ENCODE results near the gene MTG1.

DNA sequence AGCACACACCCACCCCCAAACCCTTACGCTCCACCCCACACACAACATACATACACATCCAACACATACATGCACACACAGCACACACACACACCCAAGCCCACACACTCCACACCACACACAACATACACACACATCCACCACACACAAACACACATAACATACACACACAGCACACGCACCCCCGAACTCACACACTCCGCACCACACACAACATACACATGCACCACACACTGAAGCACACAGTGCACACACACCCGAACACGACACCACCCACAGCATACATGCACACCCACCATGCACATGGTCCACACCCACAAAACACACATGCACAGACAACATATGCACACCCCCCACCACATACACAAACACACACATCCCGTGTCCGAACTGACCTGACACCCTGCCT, 44.8 kb upstream of the MTG1 start:
- TF ChIP-seq, protein P1, sequence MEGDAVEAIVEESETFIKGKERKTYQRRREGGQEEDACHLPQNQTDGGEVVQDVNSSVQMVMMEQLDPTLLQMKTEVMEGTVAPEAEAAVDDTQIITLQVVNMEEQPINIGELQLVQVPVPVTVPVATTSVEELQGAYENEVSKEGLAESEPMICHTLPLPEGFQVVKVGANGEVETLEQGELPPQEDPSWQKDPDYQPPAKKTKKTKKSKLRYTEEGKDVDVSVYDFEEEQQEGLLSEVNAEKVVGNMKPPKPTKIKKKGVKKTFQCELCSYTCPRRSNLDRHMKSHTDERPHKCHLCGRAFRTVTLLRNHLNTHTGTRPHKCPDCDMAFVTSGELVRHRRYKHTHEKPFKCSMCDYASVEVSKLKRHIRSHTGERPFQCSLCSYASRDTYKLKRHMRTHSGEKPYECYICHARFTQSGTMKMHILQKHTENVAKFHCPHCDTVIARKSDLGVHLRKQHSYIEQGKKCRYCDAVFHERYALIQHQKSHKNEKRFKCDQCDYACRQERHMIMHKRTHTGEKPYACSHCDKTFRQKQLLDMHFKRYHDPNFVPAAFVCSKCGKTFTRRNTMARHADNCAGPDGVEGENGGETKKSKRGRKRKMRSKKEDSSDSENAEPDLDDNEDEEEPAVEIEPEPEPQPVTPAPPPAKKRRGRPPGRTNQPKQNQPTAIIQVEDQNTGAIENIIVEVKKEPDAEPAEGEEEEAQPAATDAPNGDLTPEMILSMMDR (optimal IDR thresholded peaks at IDR 0.05 in 1 of 3, IDR thresholded peaks at IDR 0.05 in 1 of 3, conservative IDR thresholded peaks at IDR 0.05 in 1 of 3; ENCODE audit: extremely low read depth in 1 of 3, insufficient read depth in 2 of 3, low read length in 3 of 3): no peak
- no peak for TF ChIP-seq EZH2 (IDR thresholded peaks at IDR 0.05; ENCODE audit: low read length)

Measured in keratinocyte (primary cell).